Measurements from ENCODE around the gene LRP1. TPM values are rescaled to one million over a fixed set of nuclear protein-coding genes. Genes with fewer than 3 reads are reported as not detected.
A peak's percentile ranks its signal among the peaks of the same experiment; 100 is the strongest.

LRP1 gene
- total and polyA plus RNA-seq, 2 of the 13 experiments (the other 11 are each of a cell fraction or from before 2014, with no cell fraction given): 14.7 to 30.8 TPM

GRCh38 chr12:57133916-57134315 is 5.6 kb downstream of the LRP1 start (continued):
- no peak for TF ChIP-seq HNRNPH1 (optimal IDR thresholded peaks at IDR 0.05; ENCODE audit: low read depth, low read length)
- no peak for TF ChIP-seq SP1 (IDR thresholded peaks at IDR 0.05)
- no peak for TF ChIP-seq SP1 (CRISPR knock-in tag; IDR thresholded peaks at IDR 0.05)
- no peak for TF ChIP-seq ZNF503 (CRISPR knock-in tag; IDR thresholded peaks at IDR 0.05)
- TF ChIP-seq ZBTB10 (CRISPR knock-in tag; IDR thresholded peaks at IDR 0.05; ENCODE audit: borderline replicate concordance): no peak

GRCh38 chr12:57134949-57135348 is 6.7 kb downstream of the LRP1 start:
- H4K20me1 ChIP-seq (ENCODE audit: insufficient read depth, low read length): peaks cover 31% of the 10 kb centered on the region
- CTCF ChIA-PET (ENCODE audit: low intra/inter-chr PET ratio, low total read pairs): no interaction called here
- POLR2A ChIA-PET: interaction anchor here (5.2 to 16.0 kb wide), 2 partner anchors 15 to 23 kb away, joined by 19 to 827 read pairs; partner anchors contain the start of genes LRP1-AS and STAT6
- H3K4me1 ChIP-seq (ENCODE audit: insufficient read depth, low read length): peaks cover 100% of the 10 kb centered on the region
- no peak overlapping the region; the same call in 1 of the 2 replicates for H3K4me2 ChIP-seq (ENCODE audit: low read depth, low read length)
- 40% methylated on average over 6 of the region's 9 CpGs for WGBS (ENCODE audit: low lambda C conversion rate)
- in situ Hi-C loops (cut with HindIII; ENCODE audit: extremely low pct_ligation_motif_present, low pct_unique_long_range_greater_than_20kb): loop anchor here (5.0 kb wide), 1 partner anchor 42 kb away; no protein-coding TSS in a partner anchor
- H3K79me2 ChIP-seq (ENCODE audit: insufficient read depth, low read length): peaks cover 65% of the 10 kb centered on the region
- H2AFZ ChIP-seq (ENCODE audit: low read length): no peak overlapping the region
- H3K36me3 ChIP-seq (replicated peaks in 1 of 2; ENCODE audit: control insufficient read depth in 1 of 2, insufficient read depth in 2 of 2, low read length in 2 of 2): peaks cover 10 to 21% of the 10 kb centered on the region in 2 experiments; a peak in 4 of 5 replicates
- FAIRE-seq (no peak), ATAC-seq (no peak), DNase-seq (ENCODE audit: low spot score) (no peak)
- intact Hi-C loops (cut with micrococcal nuclease; ENCODE audit: unreplicated experiment): no loop called here
- BruUV-seq (replicated peaks): no TSS peak
- peak overlapping the region; percentile 42 for H3K27ac ChIP-seq (ENCODE audit: extremely low read length, insufficient read depth, low read length)
- H3K27me3 ChIP-seq (ENCODE audit: control insufficient read depth in 1 of 2, insufficient read depth in 2 of 2, low read length in 2 of 2): no peaks in the 10 kb centered on the region
- no peaks in the 10 kb centered on the region for H3K9me3 ChIP-seq (ENCODE audit: low read length)
- H3K9ac ChIP-seq (ENCODE audit: insufficient read depth, low read depth, low read length): no peak overlapping the region
- H3K4me3 ChIP-seq (replicated peaks in 1 of 3; ENCODE audit: insufficient read depth in 1 of 3, low read depth in 2 of 3, low read length in 3 of 3): no peak overlapping the region
- TF ChIP-seq MBD4 (IDR thresholded peaks at IDR 0.05; ENCODE audit: borderline replicate concordance, low read length) (no peak), NR2F6 (IDR thresholded peaks at IDR 0.05) (0 out of 2 replicates have a peak, but pooled peaks have one; percentile 24), NR2F6 (CRISPR knock-in tag; IDR thresholded peaks at IDR 0.05) (no peak), ZMAT3 (CRISPR knock-in tag; conservative IDR thresholded peaks at IDR 0.05) (no peak), TBP (CRISPR knock-in tag; IDR thresholded peaks at IDR 0.05) (no peak), ETV5 (CRISPR knock-in tag; IDR thresholded peaks at IDR 0.05; ENCODE audit: borderline replicate concordance) (no peak), ZBTB7A (CRISPR knock-in tag; IDR thresholded peaks at IDR 0.05) (no peak), SP5 (CRISPR knock-in tag; IDR thresholded peaks at IDR 0.05; ENCODE audit: borderline replicate concordance, low read depth) (peak; percentile 29; the same call in 1 of the 2 replicates), ZNF597 (CRISPR knock-in tag; IDR thresholded peaks at IDR 0.05) (no peak)
- TF ChIP-seq, protein P1, sequence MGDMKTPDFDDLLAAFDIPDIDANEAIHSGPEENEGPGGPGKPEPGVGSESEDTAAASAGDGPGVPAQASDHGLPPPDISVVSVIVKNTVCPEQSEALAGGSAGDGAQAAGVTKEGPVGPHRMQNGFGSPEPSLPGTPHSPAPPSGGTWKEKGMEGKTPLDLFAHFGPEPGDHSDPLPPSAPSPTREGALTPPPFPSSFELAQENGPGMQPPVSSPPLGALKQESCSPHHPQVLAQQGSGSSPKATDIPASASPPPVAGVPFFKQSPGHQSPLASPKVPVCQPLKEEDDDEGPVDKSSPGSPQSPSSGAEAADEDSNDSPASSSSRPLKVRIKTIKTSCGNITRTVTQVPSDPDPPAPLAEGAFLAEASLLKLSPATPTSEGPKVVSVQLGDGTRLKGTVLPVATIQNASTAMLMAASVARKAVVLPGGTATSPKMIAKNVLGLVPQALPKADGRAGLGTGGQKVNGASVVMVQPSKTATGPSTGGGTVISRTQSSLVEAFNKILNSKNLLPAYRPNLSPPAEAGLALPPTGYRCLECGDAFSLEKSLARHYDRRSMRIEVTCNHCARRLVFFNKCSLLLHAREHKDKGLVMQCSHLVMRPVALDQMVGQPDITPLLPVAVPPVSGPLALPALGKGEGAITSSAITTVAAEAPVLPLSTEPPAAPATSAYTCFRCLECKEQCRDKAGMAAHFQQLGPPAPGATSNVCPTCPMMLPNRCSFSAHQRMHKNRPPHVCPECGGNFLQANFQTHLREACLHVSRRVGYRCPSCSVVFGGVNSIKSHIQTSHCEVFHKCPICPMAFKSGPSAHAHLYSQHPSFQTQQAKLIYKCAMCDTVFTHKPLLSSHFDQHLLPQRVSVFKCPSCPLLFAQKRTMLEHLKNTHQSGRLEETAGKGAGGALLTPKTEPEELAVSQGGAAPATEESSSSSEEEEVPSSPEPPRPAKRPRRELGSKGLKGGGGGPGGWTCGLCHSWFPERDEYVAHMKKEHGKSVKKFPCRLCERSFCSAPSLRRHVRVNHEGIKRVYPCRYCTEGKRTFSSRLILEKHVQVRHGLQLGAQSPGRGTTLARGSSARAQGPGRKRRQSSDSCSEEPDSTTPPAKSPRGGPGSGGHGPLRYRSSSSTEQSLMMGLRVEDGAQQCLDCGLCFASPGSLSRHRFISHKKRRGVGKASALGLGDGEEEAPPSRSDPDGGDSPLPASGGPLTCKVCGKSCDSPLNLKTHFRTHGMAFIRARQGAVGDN (CRISPR knock-in tag; IDR thresholded peaks at IDR 0.05): peak; percentile 28; the same call in 1 of the 2 replicates

Measured in HepG2 (cell line).